Panc1 (cell line): ENCODE data around the gene PJA2. TPM values are rescaled to one million over a fixed set of nuclear protein-coding genes. Genes with fewer than 3 reads are reported as not detected.

Source experiments
- ATAC-seq: fragments of 200-7000 bp; cut with Tn5 transposase; 2 replicates; pipeline ENCODE4 v1.9.1; 2020; ENCODE audit warnings: mild to moderate bottlenecking, moderate library complexity
- BruUV-seq: library from RNA; stranded (reverse); fragments of 400-500 nt; replicated peaks from 2 replicates; lab custom pipeline; 2021; lab: Mats Ljungman, UMichigan
- CTCF ChIA-PET: fragments of 300-600 bp; sonication (Branson Sonifier 250); formaldehyde crosslinking; loops from one replicate; lab custom pipeline; 2022; ENCODE audit warnings: antibody characterized with exemption; lab: Charles Lee
- POLR2A ChIA-PET: fragments of 300-600 bp; sonication (Branson Sonifier 250); formaldehyde crosslinking; loops from one replicate; lab custom pipeline; 2022; ENCODE audit warnings: antibody characterized with exemption; lab: Charles Lee
- DNase-seq: peaks from one replicate; pipeline ENCODE4 v3.0.0-alpha.2; 2010; ENCODE audit warnings: low read depth, low spot score
- H3K27ac ChIP-seq: 2 replicates; pipeline ENCODE4 v1.5.1; 2011; ENCODE audit warnings: mild to moderate bottlenecking, low read length, inconsistent platforms
- H3K27me3 ChIP-seq: fragments of 200-500 bp; sonication (Bioruptor generic); 2 replicates; pipeline ENCODE4 v1.6.0; 2014; ENCODE audit warnings: low read length, inconsistent platforms; ENCODE audit not compliant: control insufficient read depth, insufficient read depth
- H3K36me3 ChIP-seq: fragments of 200-500 bp; sonication (Bioruptor generic); 2 replicates; pipeline ENCODE4 v1.5.1; 2014; ENCODE audit warnings: inconsistent platforms, mild to moderate bottlenecking, low read length, moderate library complexity; ENCODE audit not compliant: control insufficient read depth, insufficient read depth
- H3K4me1 ChIP-seq: 2 replicates; pipeline ENCODE4 v1.5.1; 2011; ENCODE audit warnings: inconsistent platforms, mild to moderate bottlenecking, low read length, moderate library complexity; ENCODE audit not compliant: control insufficient read depth, insufficient read depth
- H3K4me3 ChIP-seq, 2 experiments: 2 replicates each; pipeline ENCODE4 v1.5.1; 2011 to 2012; ENCODE audit warnings: low read depth in 2 of 2, low read length in 2 of 2, mild to moderate bottlenecking in 2 of 2, inconsistent platforms in 1 of 2, moderate library complexity in 1 of 2
- H3K9me3 ChIP-seq: fragments of 200-500 bp; sonication (Bioruptor generic); 2 replicates; pipeline ENCODE4 v1.5.1; 2014; ENCODE audit warnings: low read depth, mild to moderate bottlenecking, inconsistent platforms, low read length, moderate library complexity; ENCODE audit not compliant: control insufficient read depth, insufficient read depth
- POLR2AphosphoS5 ChIP-seq: IDR thresholded peaks from 2 replicates; pipeline ENCODE4 v1.6.1; 2012; ENCODE audit warnings: mild to moderate bottlenecking, low read depth, low read length, moderate library complexity
- SIN3A ChIP-seq: IDR thresholded peaks from 2 replicates; pipeline ENCODE4 v1.6.1; 2012; ENCODE audit warnings: low read depth, mild to moderate bottlenecking, low read length, moderate library complexity, borderline replicate concordance; ENCODE audit not compliant: insufficient read depth
- TCF7L2 ChIP-seq: IDR thresholded peaks from 2 replicates; pipeline ENCODE4 v1.6.1; 2011; ENCODE audit warnings: mild to moderate bottlenecking, low read depth, low read length, inconsistent platforms
- in situ Hi-C: cut with HindIII; loops from 2 replicates; pipeline ENCODE4 v1.10.0; 2016; ENCODE audit warnings: low sequenced_read_pairs, low pct_unique_long_range_greater_than_20kb
- intact Hi-C: fragments of 100-400 bp; cut with micrococcal nuclease; formaldehyde crosslinking; loops from one replicate; pipeline ENCODE4 v1.10.0; 2022; ENCODE audit not compliant: unreplicated experiment
- total RNA-seq: library from RNA; stranded (reverse); gene quantifications from one replicate; pipeline ENCODE4 v1.2.1, GENCODE V29; 2021; ENCODE audit not compliant: unreplicated experiment
- TF ChIP-seq, protein P1 (sequence below), 2 experiments: IDR thresholded peaks; 2 replicates each; pipeline ENCODE4 v1.6.1; 2011 to 2012; ENCODE audit warnings: low read depth in 2 of 2, control low read depth in 1 of 2, low read length in 1 of 2, mild to moderate bottlenecking in 1 of 2, moderate library complexity in 1 of 2; ENCODE audit not compliant: insufficient read depth in 1 of 2
- TF ChIP-seq, protein P2 (sequence below): fragments of 450-650 bp; IDR thresholded peaks from 2 replicates; pipeline ENCODE4 v1.5.1; 2017; ENCODE audit warnings: mild to moderate bottlenecking

The PJA2 gene
- total RNA-seq, 1 experiment from 2014 or later: 33.6 TPM

DNA sequence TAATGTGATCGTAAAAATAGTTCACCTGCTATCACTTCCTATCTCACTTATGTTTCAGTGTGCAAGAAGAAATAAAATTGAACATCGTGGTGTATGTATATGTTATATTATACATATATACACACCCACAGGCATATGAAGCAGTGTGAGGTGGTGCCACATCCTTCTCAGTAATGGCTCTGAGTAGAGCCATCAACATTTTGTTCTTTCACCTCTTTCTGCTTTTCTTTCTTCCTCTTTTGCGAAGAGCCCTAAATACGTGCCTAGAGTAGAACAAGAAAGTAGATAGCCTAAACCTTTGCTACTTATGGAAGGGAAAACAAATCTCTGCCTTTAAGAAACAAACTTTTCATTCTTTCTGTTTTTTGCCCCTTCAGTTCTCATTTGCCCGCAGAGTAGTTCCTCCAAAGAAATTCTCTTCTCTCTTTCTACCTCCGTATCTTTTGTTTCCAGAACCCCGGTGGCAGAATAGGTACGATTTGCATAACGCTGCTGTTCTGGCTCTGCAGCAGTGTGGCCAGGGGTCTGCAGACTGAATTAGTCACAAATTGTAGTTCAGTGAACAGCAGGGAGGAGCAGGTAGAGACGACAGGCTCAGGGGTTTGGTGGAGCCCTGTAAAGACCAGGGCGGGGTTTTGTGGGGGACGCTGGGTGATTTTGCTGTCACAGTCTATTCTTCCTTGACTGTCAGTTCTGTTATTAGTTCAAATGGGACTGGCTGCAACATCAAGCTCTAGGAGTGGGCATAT lies 40.5 kb upstream of the PJA2 start:
- H3K9me3 ChIP-seq: no peaks in the 10 kb centered on the region
- BruUV-seq: no TSS peak
- no peaks in the 10 kb centered on the region for H3K4me1 ChIP-seq
- POLR2A ChIA-PET: no interaction called here
- H3K27me3 ChIP-seq: no peaks in the 10 kb centered on the region; the same call in 1 of the 2 replicates
- intact Hi-C loops (no loop called here), in situ Hi-C loops (no loop called here)
- CTCF ChIA-PET: no interaction called here
- DNase-seq (no peak), ATAC-seq (no peak)
- TF ChIP-seq, protein P1, sequence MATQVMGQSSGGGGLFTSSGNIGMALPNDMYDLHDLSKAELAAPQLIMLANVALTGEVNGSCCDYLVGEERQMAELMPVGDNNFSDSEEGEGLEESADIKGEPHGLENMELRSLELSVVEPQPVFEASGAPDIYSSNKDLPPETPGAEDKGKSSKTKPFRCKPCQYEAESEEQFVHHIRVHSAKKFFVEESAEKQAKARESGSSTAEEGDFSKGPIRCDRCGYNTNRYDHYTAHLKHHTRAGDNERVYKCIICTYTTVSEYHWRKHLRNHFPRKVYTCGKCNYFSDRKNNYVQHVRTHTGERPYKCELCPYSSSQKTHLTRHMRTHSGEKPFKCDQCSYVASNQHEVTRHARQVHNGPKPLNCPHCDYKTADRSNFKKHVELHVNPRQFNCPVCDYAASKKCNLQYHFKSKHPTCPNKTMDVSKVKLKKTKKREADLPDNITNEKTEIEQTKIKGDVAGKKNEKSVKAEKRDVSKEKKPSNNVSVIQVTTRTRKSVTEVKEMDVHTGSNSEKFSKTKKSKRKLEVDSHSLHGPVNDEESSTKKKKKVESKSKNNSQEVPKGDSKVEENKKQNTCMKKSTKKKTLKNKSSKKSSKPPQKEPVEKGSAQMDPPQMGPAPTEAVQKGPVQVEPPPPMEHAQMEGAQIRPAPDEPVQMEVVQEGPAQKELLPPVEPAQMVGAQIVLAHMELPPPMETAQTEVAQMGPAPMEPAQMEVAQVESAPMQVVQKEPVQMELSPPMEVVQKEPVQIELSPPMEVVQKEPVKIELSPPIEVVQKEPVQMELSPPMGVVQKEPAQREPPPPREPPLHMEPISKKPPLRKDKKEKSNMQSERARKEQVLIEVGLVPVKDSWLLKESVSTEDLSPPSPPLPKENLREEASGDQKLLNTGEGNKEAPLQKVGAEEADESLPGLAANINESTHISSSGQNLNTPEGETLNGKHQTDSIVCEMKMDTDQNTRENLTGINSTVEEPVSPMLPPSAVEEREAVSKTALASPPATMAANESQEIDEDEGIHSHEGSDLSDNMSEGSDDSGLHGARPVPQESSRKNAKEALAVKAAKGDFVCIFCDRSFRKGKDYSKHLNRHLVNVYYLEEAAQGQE (IDR thresholded peaks at IDR 0.05; ENCODE audit: insufficient read depth in 1 of 2, low read depth in 2 of 2, low read length in 1 of 2): no peak
- TF ChIP-seq POLR2AphosphoS5 (no peak), TCF7L2 (no peak), SIN3A (no peak)
- TF ChIP-seq, protein P2, sequence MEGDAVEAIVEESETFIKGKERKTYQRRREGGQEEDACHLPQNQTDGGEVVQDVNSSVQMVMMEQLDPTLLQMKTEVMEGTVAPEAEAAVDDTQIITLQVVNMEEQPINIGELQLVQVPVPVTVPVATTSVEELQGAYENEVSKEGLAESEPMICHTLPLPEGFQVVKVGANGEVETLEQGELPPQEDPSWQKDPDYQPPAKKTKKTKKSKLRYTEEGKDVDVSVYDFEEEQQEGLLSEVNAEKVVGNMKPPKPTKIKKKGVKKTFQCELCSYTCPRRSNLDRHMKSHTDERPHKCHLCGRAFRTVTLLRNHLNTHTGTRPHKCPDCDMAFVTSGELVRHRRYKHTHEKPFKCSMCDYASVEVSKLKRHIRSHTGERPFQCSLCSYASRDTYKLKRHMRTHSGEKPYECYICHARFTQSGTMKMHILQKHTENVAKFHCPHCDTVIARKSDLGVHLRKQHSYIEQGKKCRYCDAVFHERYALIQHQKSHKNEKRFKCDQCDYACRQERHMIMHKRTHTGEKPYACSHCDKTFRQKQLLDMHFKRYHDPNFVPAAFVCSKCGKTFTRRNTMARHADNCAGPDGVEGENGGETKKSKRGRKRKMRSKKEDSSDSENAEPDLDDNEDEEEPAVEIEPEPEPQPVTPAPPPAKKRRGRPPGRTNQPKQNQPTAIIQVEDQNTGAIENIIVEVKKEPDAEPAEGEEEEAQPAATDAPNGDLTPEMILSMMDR: no peak
- H3K4me3 ChIP-seq: no peak overlapping the region
- no peak overlapping the region for H3K27ac ChIP-seq
- H3K36me3 ChIP-seq: no peaks in the 10 kb centered on the region

DNA sequence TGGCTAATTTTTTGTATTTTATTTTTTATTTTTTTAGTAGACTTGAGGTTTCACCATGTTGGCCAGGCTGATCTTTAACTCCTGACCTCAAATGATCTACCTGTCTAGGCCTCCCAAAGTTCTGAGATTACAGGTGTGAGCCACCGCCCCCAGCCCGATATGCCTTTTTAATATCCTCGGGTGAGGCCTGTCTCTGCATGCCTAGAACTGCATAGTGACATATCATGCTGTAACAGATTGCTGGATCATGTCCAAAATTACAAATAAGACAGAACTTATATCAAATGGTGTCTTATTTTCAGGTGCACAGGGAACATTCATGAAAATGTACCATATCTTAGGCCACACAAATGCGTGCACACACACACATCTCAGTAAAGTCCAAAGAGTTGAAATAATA lies 39.1 kb upstream of the PJA2 start:
- H3K4me1 ChIP-seq: no peaks in the 10 kb centered on the region
- intact Hi-C loops: no loop called here
- TF ChIP-seq TCF7L2 (no peak), SIN3A (no peak), POLR2AphosphoS5 (no peak)
- TF ChIP-seq, protein P2: no peak
- TF ChIP-seq, protein P1 (IDR thresholded peaks at IDR 0.05; ENCODE audit: insufficient read depth in 1 of 2, low read depth in 2 of 2, low read length in 1 of 2): no peak

More for the DNA sequence above, 39.1 kb upstream of the PJA2 start:
- BruUV-seq: no TSS peak
- DNase-seq (no peak), ATAC-seq (no peak)
- Histone ChIP-seq H3K9me3 (no peaks in the 10 kb centered on the region), H3K4me3 (no peak overlapping the region), H3K27me3 (no peaks in the 10 kb centered on the region), H3K36me3 (no peaks in the 10 kb centered on the region), H3K27ac (no peak overlapping the region)
- in situ Hi-C loops: no loop called here
- POLR2A ChIA-PET: no interaction called here
- CTCF ChIA-PET: no interaction called here
